IMR-90 (cell line): ENCODE measurements around the gene NDUFAF5. TPM values are rescaled to one million over a fixed set of nuclear protein-coding genes. Genes with fewer than 3 reads are reported as not detected.

Experiments
- ATAC-seq: fragments of 200-7000 bp; cut with Tn5 transposase; 2 replicates; pipeline ENCODE4 v1.9.1; 2020; ENCODE audit warnings: low read depth, mild to moderate bottlenecking, moderate library complexity
- BruUV-seq: library from RNA; stranded (reverse); fragments of 400-500 nt; replicated peaks from 2 replicates; lab custom pipeline; 2021; lab: Mats Ljungman, UMichigan
- CTCF ChIA-PET: fragments of 300-600 bp; formaldehyde crosslinking; extraction: SDS; loops from one replicate; lab custom pipeline; 2021; ENCODE audit warnings: antibody characterized with exemption; lab: Yijun Ruan, JAX
- POLR2A ChIA-PET: fragments of 300-600 bp; sonication (Branson Sonifier 250); formaldehyde crosslinking; loops from one replicate; lab custom pipeline; 2022; ENCODE audit warnings: antibody characterized with exemption; ENCODE audit not compliant: unreplicated experiment; lab: Charles Lee
- DNase-seq: peaks from one replicate; pipeline ENCODE4 v3.0.0; 2013
- H2AFZ ChIP-seq: replicated peaks from 2 replicates; pipeline ENCODE3; 2013; ENCODE audit warnings: low read length, mild to moderate bottlenecking; ENCODE audit not compliant: poor library complexity
- H2AK5ac ChIP-seq: 2 replicates; pipeline ENCODE4 v1.6.1; 2013; ENCODE audit warnings: low read depth, low read length, inconsistent platforms
- H2AK9ac ChIP-seq: replicated peaks from 2 replicates; pipeline ENCODE3; 2013; ENCODE audit warnings: mild to moderate bottlenecking, low read depth, low read length, moderate library complexity; ENCODE audit not compliant: poor library complexity
- H2BK120ac ChIP-seq: 2 replicates; pipeline ENCODE4 v1.6.1; 2013; ENCODE audit warnings: low read depth, low read length, inconsistent platforms
- H2BK15ac ChIP-seq: 3 replicates; pipeline ENCODE4 v1.6.1; 2013; ENCODE audit warnings: low read depth, low read length, inconsistent platforms
- H2BK20ac ChIP-seq: 2 replicates; pipeline ENCODE4 v1.6.1; 2013; ENCODE audit warnings: low read depth, mild to moderate bottlenecking, inconsistent platforms, low read length, moderate library complexity
- H2BK5ac ChIP-seq: 2 replicates; pipeline ENCODE4 v1.6.1; 2013; ENCODE audit warnings: mild to moderate bottlenecking, low read depth, low read length, inconsistent platforms; ENCODE audit not compliant: poor library complexity, severe bottlenecking
- H3K14ac ChIP-seq: replicated peaks from 2 replicates; pipeline ENCODE4 v1.6.1; 2013; ENCODE audit warnings: low read depth, low read length, inconsistent platforms
- H3K18ac ChIP-seq: 2 replicates; pipeline ENCODE4 v1.6.1; 2013; ENCODE audit warnings: low read depth, low read length, control low read depth
- H3K23ac ChIP-seq: 2 replicates; pipeline ENCODE4 v1.6.1; 2013; ENCODE audit warnings: low read depth, low read length, inconsistent platforms
- H3K27ac ChIP-seq: 2 replicates; pipeline ENCODE4 v1.5.1; 2013; ENCODE audit warnings: mild to moderate bottlenecking, control low read depth, low read length; ENCODE audit not compliant: insufficient read depth
- H3K27me3 ChIP-seq: 2 replicates; pipeline ENCODE4 v1.6.1; 2013; ENCODE audit warnings: low read length; ENCODE audit not compliant: control insufficient read depth, insufficient read depth
- H3K36me3 ChIP-seq: 2 replicates; pipeline ENCODE4 v1.6.1; 2013; ENCODE audit warnings: low read length, mixed read lengths; ENCODE audit not compliant: control insufficient read depth, insufficient read depth
- H3K4ac ChIP-seq: 2 replicates; pipeline ENCODE4 v1.6.1; 2013; ENCODE audit warnings: low read depth, low read length, inconsistent platforms
- H3K4me1 ChIP-seq: 2 replicates; pipeline ENCODE4 v1.6.1; 2013; ENCODE audit warnings: low read length, mixed read lengths; ENCODE audit not compliant: control insufficient read depth, insufficient read depth
- H3K4me2 ChIP-seq: 2 replicates; pipeline ENCODE4 v1.6.1; 2013; ENCODE audit warnings: low read depth, mild to moderate bottlenecking, control low read depth, low read length, moderate library complexity
- H3K4me3 ChIP-seq: 2 replicates; pipeline ENCODE4 v1.5.1; 2013; ENCODE audit warnings: low read depth, mild to moderate bottlenecking, control low read depth, low read length, moderate library complexity; ENCODE audit not compliant: insufficient read depth
- H3K56ac ChIP-seq: 2 replicates; pipeline ENCODE4 v1.6.1; 2013; ENCODE audit warnings: low read length, inconsistent platforms; ENCODE audit not compliant: insufficient read depth; ENCODE audit errors: extremely low read depth
- H3K79me1 ChIP-seq, 2 experiments: 2 replicates each; pipeline ENCODE4 v1.6.1; 2013; ENCODE audit warnings: low read length in 2 of 2, inconsistent platforms in 1 of 2, low read depth in 1 of 2
- H3K9ac ChIP-seq: 2 replicates; pipeline ENCODE4 v1.6.1; 2013; ENCODE audit warnings: low read depth, low read length, control low read depth
- H3K9me1 ChIP-seq: 2 replicates; pipeline ENCODE4 v1.6.1; 2013; ENCODE audit warnings: low read length, inconsistent platforms; ENCODE audit not compliant: insufficient read depth
- H3K9me3 ChIP-seq: 2 replicates; pipeline ENCODE4 v1.6.1; 2013; ENCODE audit warnings: low read length; ENCODE audit not compliant: control insufficient read depth, insufficient read depth
- H4K20me1 ChIP-seq: 2 replicates; pipeline ENCODE4 v1.6.1; 2013; ENCODE audit warnings: low read length, inconsistent platforms; ENCODE audit not compliant: insufficient read depth
- H4K5ac ChIP-seq: 2 replicates; pipeline ENCODE4 v1.6.1; 2013; ENCODE audit warnings: mild to moderate bottlenecking, low read depth, low read length, control low read depth
- H4K8ac ChIP-seq, 2 experiments: 2 replicates each; pipeline ENCODE4 v1.6.1; 2013; ENCODE audit warnings: low read depth in 2 of 2, low read length in 2 of 2, control low read depth in 1 of 2, inconsistent platforms in 1 of 2
- H4K91ac ChIP-seq: 2 replicates; pipeline ENCODE4 v1.6.1; 2013; ENCODE audit warnings: low read depth, low read length, inconsistent platforms; ENCODE audit not compliant: insufficient read depth
- BHLHE40 ChIP-seq: fragments of 150-350 bp; IDR thresholded peaks from 2 replicates; pipeline ENCODE4 v1.6.1; 2016; ENCODE audit warnings: mild to moderate bottlenecking, low read depth, low read length
- CEBPB ChIP-seq: IDR thresholded peaks from 2 replicates; pipeline ENCODE4 v1.6.1; 2012; ENCODE audit warnings: low read depth, low read length, improper control_type of control experiment
- CHD1 ChIP-seq: IDR thresholded peaks from 2 replicates; pipeline ENCODE4 v1.6.1; 2012; ENCODE audit warnings: low read depth, low read length, improper control_type of control experiment
- FOS ChIP-seq: fragments of 150-350 bp; IDR thresholded peaks from 2 replicates; pipeline ENCODE4 v1.6.1; 2016; ENCODE audit warnings: low read depth, low read length
- MAZ ChIP-seq: IDR thresholded peaks from 2 replicates; pipeline ENCODE4 v1.6.1; 2012; ENCODE audit warnings: low read depth, mild to moderate bottlenecking, low read length, improper control_type of control experiment, moderate library complexity, borderline replicate concordance
- MXI1 ChIP-seq: IDR thresholded peaks from 2 replicates; pipeline ENCODE4 v1.6.1; 2012; ENCODE audit warnings: low read depth, mild to moderate bottlenecking, low read length, moderate library complexity, borderline replicate concordance
- NFE2L2 ChIP-seq: fragments of 150-350 bp; IDR thresholded peaks from 2 replicates; pipeline ENCODE4 v1.6.1; 2016; ENCODE audit warnings: low read depth, mild to moderate bottlenecking, low read length
- RAD21 ChIP-seq: IDR thresholded peaks from 2 replicates; pipeline ENCODE4 v1.6.1; 2012; ENCODE audit warnings: low read length, improper control_type of control experiment
- SMC3 ChIP-seq: fragments of 150-350 bp; IDR thresholded peaks from 2 replicates; pipeline ENCODE4 v1.6.1; 2016; ENCODE audit warnings: low read depth, mild to moderate bottlenecking, antibody characterized with exemption, low read length, moderate library complexity
- WGBS, 2 experiments: methylation state at CpG; one replicate each; pipeline versions ENCODE4 v1.1.5 to v1.1.7; 2013; ENCODE audit warnings: missing lambda C conversion rate in 2 of 2; ENCODE audit not compliant: insufficient read length in 1 of 2; ENCODE audit errors: extremely low coverage in 2 of 2; 5-methylcytosine and 5-hydroxymethylcytosine counted together
- dilution Hi-C: fragments of 300-500 bp; cut with HindIII; formaldehyde crosslinking; loops from one replicate; pipeline ENCODE4 v1.14.3; 2018; ENCODE audit warnings: low sequenced_read_pairs; ENCODE audit not compliant: unreplicated experiment
- in situ Hi-C: fragments of 300-500 bp; cut with MboI; formaldehyde crosslinking; loops from 3 replicates; pipeline ENCODE4 v1.14.3; 2019; ENCODE audit warnings: low sequenced_read_pairs, inconsistent platforms, mixed read lengths
- intact Hi-C: fragments of 100-400 bp; cut with micrococcal nuclease; formaldehyde crosslinking; loops from 2 replicates; pipeline ENCODE4 v1.10.0; 2022
- polyA plus RNA-seq, 3 experiments: library from polyadenylated mRNA; depleted of rRNA; stranded (reverse); fragments of >200 nt; gene quantifications; 2 replicates each; pipeline ENCODE4 v1.2.3, GENCODE V29; 2012; ENCODE audit warnings: low replicate concordance in 1 of 3
- total RNA-seq: library from RNA; depleted of rRNA; stranded (reverse); fragments of >200 nt; gene quantifications from 2 replicates; pipeline ENCODE4 v1.2.3, GENCODE V29; 2012
- TF ChIP-seq, protein P1 (sequence below): conservative IDR thresholded peaks from 2 replicates; pipeline ENCODE4 v1.5.1; 2012; ENCODE audit warnings: mild to moderate bottlenecking, low read depth, low read length, improper control_type of control experiment

NDUFAF5 gene
- total and polyA plus RNA-seq, 2 of the 4 experiments (the other 2 are of a cell fraction): 6.8 to 12.3 TPM

DNA sequence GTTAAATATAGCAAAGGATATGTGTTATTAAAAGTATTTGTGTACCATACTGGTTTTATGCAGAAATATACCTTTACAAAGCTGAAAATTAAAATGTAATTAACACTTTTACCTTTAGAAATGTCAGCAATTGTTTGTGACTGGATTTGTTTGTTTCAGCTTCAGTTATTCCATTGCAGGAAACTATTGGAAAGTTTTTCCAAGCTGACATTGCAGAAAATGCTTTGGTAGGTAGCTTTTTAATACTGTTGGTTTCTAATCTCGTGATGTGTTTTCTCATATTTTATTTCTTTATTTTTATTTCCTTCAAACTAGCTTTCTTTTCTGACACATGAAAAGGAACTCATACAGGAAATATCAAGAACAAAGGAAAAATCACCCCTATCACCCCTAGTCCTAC is 8.2 kb downstream of the NDUFAF5 start:
- H2BK120ac ChIP-seq: no peak overlapping the region
- no peak overlapping the region for H4K8ac ChIP-seq
- no peak overlapping the region for H3K4me3 ChIP-seq
- intact Hi-C loops: no loop called here
- no peak overlapping the region for H2AK5ac ChIP-seq
- TF ChIP-seq FOS (no peak), MAZ (no peak), NFE2L2 (no peak), CEBPB (no peak), BHLHE40 (no peak), SMC3 (no peak), CHD1 (no peak), RAD21 (no peak), MXI1 (no peak)
- TF ChIP-seq, protein P1, sequence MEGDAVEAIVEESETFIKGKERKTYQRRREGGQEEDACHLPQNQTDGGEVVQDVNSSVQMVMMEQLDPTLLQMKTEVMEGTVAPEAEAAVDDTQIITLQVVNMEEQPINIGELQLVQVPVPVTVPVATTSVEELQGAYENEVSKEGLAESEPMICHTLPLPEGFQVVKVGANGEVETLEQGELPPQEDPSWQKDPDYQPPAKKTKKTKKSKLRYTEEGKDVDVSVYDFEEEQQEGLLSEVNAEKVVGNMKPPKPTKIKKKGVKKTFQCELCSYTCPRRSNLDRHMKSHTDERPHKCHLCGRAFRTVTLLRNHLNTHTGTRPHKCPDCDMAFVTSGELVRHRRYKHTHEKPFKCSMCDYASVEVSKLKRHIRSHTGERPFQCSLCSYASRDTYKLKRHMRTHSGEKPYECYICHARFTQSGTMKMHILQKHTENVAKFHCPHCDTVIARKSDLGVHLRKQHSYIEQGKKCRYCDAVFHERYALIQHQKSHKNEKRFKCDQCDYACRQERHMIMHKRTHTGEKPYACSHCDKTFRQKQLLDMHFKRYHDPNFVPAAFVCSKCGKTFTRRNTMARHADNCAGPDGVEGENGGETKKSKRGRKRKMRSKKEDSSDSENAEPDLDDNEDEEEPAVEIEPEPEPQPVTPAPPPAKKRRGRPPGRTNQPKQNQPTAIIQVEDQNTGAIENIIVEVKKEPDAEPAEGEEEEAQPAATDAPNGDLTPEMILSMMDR: no peak
- no peak overlapping the region for H2BK5ac ChIP-seq
- no TSS peak for BruUV-seq
- H3K9me1 ChIP-seq: no peaks in the 10 kb centered on the region
- dilution Hi-C loops: no loop called here
- DNase-seq: no peak
- no peak overlapping the region for H3K4me2 ChIP-seq
- POLR2A ChIA-PET: no interaction called here
- H4K91ac ChIP-seq: no peak overlapping the region
- H3K79me1 ChIP-seq: peaks cover 2 to 13% of the 10 kb centered on the region in 2 experiments; a peak in 2 of 4 replicates
- no peak overlapping the region for H3K14ac ChIP-seq
- H3K4ac ChIP-seq: no peak overlapping the region
- H3K4me1 ChIP-seq: no peaks in the 10 kb centered on the region
- H3K56ac ChIP-seq: no peak overlapping the region
- H2BK15ac ChIP-seq: no peak overlapping the region
- no peak overlapping the region for H3K18ac ChIP-seq
- no peak overlapping the region for H3K23ac ChIP-seq
- H4K5ac ChIP-seq: no peak overlapping the region
- H2AK9ac ChIP-seq: no peak overlapping the region
- no peaks in the 10 kb centered on the region for H3K9me3 ChIP-seq
- CTCF ChIA-PET: no interaction called here
- H3K36me3 ChIP-seq: peaks cover 44% of the 10 kb centered on the region
- ATAC-seq: no peak
- H3K27me3 ChIP-seq: no peaks in the 10 kb centered on the region
- in situ Hi-C loops: no loop called here
- WGBS, 2 experiments: no CpG with 5 or more reads among the region's 1 CpG
- H2BK20ac ChIP-seq: no peak overlapping the region
- no peak overlapping the region for H2AFZ ChIP-seq
- H3K9ac ChIP-seq: no peak overlapping the region
- no peaks in the 10 kb centered on the region for H4K20me1 ChIP-seq
- H3K27ac ChIP-seq: no peak overlapping the region
